Measurements from ENCODE around the gene LCN10.

The LCN10 gene

GRCh38 chr9:136726118-136726517 lies 16.6 kb downstream of the LCN10 start:
- peak overlapping the region; percentile 67 for H3K4me3 ChIP-seq (ENCODE audit: low read depth, low read length)
- no peak for TF ChIP-seq CTCF (IDR thresholded peaks at IDR 0.05; ENCODE audit: insufficient read depth, low read depth, low read length, missing control alignments)
- DNase-seq (ENCODE audit: low read depth): no peak

GRCh38 chr9:136725612-136726011 lies 17.1 kb downstream of the LCN10 start:
- no peak for DNase-seq (ENCODE audit: low read depth)
- no peak for TF ChIP-seq CTCF (IDR thresholded peaks at IDR 0.05; ENCODE audit: insufficient read depth, low read depth, low read length, missing control alignments)
- peak overlapping the region; percentile 67 for H3K4me3 ChIP-seq (ENCODE audit: low read depth, low read length)

- DNase-seq (ENCODE audit: low read depth): no peak
- TF ChIP-seq CTCF (IDR thresholded peaks at IDR 0.05; ENCODE audit: insufficient read depth, low read depth, low read length, missing control alignments): no peak
- H3K4me3 ChIP-seq (ENCODE audit: low read depth, low read length): no peak overlapping the region
Observed at GRCh38 chr9:136724772-136725171, 18.0 kb downstream of the LCN10 start.

GRCh38 chr9:136723989-136724388 lies 18.8 kb downstream of the LCN10 start:
- TF ChIP-seq CTCF (IDR thresholded peaks at IDR 0.05; ENCODE audit: insufficient read depth, low read depth, low read length, missing control alignments): no peak

GRCh38 chr9:136723362-136723976 lies 19.3 kb downstream of the LCN10 start:
- DNase-seq (ENCODE audit: low read depth): no peak
- no peak overlapping the region for H3K4me3 ChIP-seq (ENCODE audit: low read depth, low read length)
- TF ChIP-seq CTCF (IDR thresholded peaks at IDR 0.05; ENCODE audit: insufficient read depth, low read depth, low read length, missing control alignments): no peak

More at GRCh38 chr9:136723989-136724388, 18.8 kb downstream of the LCN10 start:
- DNase-seq (ENCODE audit: low read depth): no peak
- no peak overlapping the region for H3K4me3 ChIP-seq (ENCODE audit: low read depth, low read length)

- DNase-seq (ENCODE audit: low read depth): no peak
- no peak overlapping the region for H3K4me3 ChIP-seq (ENCODE audit: low read depth, low read length)
- TF ChIP-seq CTCF (IDR thresholded peaks at IDR 0.05; ENCODE audit: insufficient read depth, low read depth, low read length, missing control alignments): no peak
Observed at GRCh38 chr9:136722969-136723356, 19.8 kb downstream of the LCN10 start.

Data from GM12865 (cell line).